HL-60/S4 treated with retinoic acid at 250 ng/mL for 4 days and 3 days (cell line): Measurements from ENCODE around the gene TMEM95.

Source experiments
- in situ Hi-C: fragments of 300-500 bp; cut with MboI; formaldehyde crosslinking; loops from 2 replicates; pipeline ENCODE4 v1.7.0; 2022; ENCODE audit warnings: low sequenced_read_pairs

The TMEM95 gene

DNA sequence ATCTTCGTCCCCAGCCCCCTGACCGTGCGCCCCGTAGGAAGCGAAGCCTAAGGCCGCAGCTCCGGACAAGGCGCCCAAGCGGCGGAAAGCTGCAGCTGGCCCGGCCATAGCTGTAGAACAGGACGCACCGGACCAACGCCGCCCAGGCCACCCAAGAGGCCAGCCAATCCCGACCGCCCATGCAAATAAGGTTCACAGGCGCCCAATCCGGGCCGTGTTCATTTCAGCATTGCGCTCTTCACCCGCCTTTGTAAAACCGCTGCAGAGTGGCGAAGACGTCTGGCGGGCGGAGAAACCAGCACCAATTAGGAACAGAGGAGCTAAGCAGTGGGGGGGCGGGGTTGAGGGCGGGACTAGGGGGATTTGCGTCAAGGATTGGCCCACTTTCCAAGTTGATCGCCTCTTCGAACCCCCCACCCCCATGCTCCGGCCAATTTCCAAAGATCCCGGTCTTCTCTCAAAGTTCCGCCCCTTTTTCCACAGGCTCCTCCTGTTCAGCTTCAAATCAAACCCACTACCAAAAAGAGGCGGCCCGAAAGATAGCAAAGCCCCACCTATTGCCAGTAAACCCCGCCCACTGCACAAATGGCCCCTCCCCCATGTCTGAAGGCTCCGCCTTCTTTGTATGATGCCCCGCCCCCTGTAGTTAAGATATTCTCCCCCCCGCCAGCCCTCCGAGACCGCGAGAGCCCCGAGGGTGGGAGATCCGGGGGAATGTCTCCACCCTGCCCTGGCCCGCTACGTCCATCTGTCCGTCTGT lies 49.2 kb downstream of the TMEM95 start, which contains the start of gene TMEM256:
Gene TMEM256, minus strand, starts transcription at position 121 of the 760 bp plus-strand sequence. Its CDS starts 13 bp downstream, at position 108.
- in situ Hi-C loops: no loop called here

DNA sequence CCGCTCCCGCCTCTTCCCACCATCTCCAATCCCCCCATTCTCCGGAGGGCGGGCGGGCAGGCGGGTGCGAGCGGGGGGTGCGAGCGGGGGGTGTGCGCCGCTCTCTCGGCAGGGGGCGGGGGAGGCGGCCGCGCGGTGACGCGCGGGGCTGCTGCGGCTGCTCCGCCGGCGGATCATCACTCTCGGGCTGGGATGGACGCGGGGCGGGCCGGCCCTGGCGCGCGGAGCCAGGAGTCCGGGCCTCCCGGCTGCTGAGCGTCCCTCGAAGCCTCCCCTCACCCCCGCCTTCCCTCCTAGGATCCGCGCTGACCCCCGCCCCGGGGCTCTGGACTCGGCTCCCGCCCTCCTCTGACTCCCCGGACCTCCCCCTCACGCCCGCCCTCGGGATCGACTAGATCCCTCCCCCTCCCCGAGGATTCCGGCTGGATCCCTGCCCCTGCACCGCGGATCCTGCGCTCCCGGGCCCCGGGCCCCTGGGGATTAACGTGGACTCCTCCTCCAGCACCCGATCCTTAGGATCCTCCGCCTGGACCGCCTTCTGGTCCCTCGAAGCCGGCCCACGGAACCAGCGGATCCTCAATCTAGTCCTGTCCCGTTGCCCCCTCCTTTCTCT lies 49.9 kb downstream of the TMEM95 start:
- in situ Hi-C loops: no loop called here

DNA sequence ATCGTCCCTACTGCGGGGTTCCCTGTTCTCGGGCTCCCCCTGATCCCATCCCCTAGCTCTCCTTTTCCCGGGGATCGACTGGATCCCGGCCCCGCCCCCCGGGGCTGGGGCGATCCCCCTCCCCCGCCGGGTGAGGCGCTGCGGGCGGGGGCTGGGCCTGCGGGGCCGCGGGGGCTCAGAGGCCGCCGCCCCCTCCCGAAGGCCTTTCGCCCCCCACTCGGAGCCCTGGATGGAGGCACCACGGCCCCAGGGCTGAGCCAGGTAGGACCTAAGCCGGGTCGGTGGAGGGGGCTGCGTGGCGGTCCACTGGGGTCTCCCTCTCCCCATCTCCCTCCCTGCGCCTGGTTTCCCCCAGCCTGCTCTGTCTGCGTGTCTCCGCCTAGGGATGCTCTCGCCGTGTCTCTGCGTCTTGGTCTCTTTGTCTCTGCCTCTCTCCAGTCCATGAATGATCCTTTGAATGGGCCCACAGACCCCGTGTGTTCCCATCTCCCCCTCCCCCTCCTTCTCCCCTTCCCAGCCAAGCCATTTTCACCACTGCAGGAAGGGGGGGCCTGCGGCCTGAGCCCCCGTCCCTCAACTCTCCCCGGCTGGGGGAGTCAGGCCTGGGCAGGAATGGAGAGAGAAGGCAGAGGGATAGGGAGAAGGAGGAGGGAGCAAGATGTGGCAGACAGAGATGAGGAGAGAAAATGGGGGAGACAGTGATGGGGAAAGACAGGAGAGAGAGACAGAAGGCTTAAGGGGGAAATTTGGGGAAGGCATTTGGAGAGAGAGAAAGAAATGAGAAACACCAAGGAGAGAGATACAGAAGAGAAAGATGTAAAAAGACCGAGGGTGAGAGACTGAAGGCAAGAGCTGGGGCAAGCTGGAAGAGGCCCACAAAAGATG lies 50.6 kb downstream of the TMEM95 start:
- in situ Hi-C loops: no loop called here

DNA sequence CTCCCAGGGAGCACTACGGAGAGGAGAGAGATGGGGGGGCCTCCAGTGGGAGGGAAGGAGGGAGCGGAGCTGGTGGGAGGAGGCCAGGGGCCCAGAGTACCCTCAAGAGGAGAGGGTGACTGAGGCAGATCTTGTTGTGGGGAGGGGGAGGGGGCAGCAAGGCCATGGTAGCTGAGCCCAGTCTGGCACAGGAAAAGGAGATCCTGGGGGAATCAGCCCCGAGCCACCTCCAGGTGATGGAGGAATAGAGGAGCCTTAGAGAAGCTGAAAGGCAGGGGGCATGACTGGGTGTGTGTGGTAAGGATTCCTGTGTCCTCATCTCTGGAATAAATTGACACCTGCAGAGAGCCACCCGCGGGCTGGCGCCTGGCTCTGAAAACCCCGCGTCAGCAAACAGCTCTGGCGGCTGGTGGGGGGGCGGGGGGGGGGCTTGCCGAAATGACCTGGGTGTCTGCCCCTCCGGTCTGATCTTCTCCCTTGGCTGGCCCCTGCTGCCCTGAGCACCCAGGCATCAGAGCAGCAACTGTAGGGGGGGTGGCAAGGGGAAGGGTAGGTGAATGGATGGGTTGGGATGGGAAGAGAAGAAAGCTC lies 51.4 kb downstream of the TMEM95 start:
- in situ Hi-C loops: no loop called here
